SKM-1 treated with dmso at 0.1 percent for 144 hours (cell line): ENCODE data around the gene NRSN1.

ENCODE experiments used
- DNase-seq: peaks from one replicate; lab custom pipeline; 2025; ENCODE audit not compliant: unreplicated experiment; lab: John Stamatoyannopoulos, UW

NRSN1 gene

GRCh38 chr6:24125980-24126379 is at the start of gene NRSN1:
NRSN1 (plus strand) TSS chr6:24126215; CDS start chr6:24134328, 8,113 bp downstream.
- DNase-seq = no peak

GRCh38 chr6:24078200-24078599 is 47.8 kb upstream of the NRSN1 start:
- DNase-seq = no peak

- DNase-seq = no peak
Observed at GRCh38 chr6:24079076-24079475, 46.9 kb upstream of the NRSN1 start.

- DNase-seq = no peak
Observed at GRCh38 chr6:24080711-24081110, 45.3 kb upstream of the NRSN1 start.

GRCh38 chr6:24089736-24090135 is 36.3 kb upstream of the NRSN1 start:
- DNase-seq = no peak

- DNase-seq = no peak
Observed at GRCh38 chr6:24092407-24092806, 33.6 kb upstream of the NRSN1 start.

GRCh38 chr6:24093381-24093780 is 32.6 kb upstream of the NRSN1 start:
- no peak for DNase-seq

- DNase-seq = no peak
Observed at GRCh38 chr6:24099181-24099580, 26.8 kb upstream of the NRSN1 start.

- DNase-seq = no peak
Observed at GRCh38 chr6:24100024-24100769, 25.8 kb upstream of the NRSN1 start.

- DNase-seq = no peak
Observed at GRCh38 chr6:24100770-24101155, 25.3 kb upstream of the NRSN1 start.

- DNase-seq = no peak
Observed at GRCh38 chr6:24105191-24105590, 20.8 kb upstream of the NRSN1 start.

GRCh38 chr6:24106291-24106690 is 19.7 kb upstream of the NRSN1 start:
- no peak for DNase-seq

- no peak for DNase-seq
Observed at GRCh38 chr6:24107294-24107693, 18.7 kb upstream of the NRSN1 start.

GRCh38 chr6:24108056-24108455 is 18.0 kb upstream of the NRSN1 start:
- no peak for DNase-seq

GRCh38 chr6:24110417-24110816 is 15.6 kb upstream of the NRSN1 start:
- no peak for DNase-seq

- DNase-seq = no peak
Observed at GRCh38 chr6:24113891-24114290, 12.1 kb upstream of the NRSN1 start.

GRCh38 chr6:24117021-24117420 is 9.0 kb upstream of the NRSN1 start:
- no peak for DNase-seq

- DNase-seq = no peak
Observed at GRCh38 chr6:24122139-24122538, 3.9 kb upstream of the NRSN1 start.

- peak; percentile 35 for DNase-seq
Observed at GRCh38 chr6:24126586-24127192, 674 bp downstream of the NRSN1 start.

- DNase-seq = no peak
Observed at GRCh38 chr6:24127316-24127715, 1.3 kb downstream of the NRSN1 start.

GRCh38 chr6:24131751-24132150 is 5.7 kb downstream of the NRSN1 start:
- no peak for DNase-seq

- DNase-seq = no peak
Observed at GRCh38 chr6:24139080-24139479, 13.1 kb downstream of the NRSN1 start.

GRCh38 chr6:24139639-24140038 is 13.6 kb downstream of the NRSN1 start:
- DNase-seq = no peak
